Activated gamma-delta T cell treated with Interleukin-2 at 50 U/mL for 16 hours (primary cell): ENCODE measurements around the gene SLC4A1.

Experiments
- DNase-seq: peaks from one replicate; pipeline ENCODE4 v3.0.0-alpha.2; 2020

The SLC4A1 gene

GRCh38 chr17:44283344-44284023 lies 15.5 kb upstream of the SLC4A1 start:
- DNase-seq = no peak

DNA sequence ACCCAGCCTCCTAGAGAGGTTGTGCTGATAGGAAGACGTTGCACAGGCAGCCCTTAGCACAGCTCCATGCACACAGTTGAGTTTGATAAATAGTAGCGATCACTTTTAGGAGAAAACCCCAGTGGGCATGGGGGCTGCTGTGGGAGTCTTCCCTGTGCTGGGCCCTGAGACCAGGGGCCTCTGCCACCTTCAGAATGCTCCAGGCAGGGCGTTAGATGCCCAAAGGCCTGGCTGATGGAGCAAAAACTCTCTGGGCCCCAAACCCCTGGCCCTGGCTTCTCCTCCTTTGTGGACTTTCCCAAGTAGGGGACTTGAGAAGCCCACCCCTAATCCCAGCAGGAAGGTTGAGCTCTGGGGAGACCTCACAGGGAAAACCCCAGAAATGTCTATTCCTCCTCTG lies 14.3 kb upstream of the SLC4A1 start:
- DNase-seq = no peak

DNA sequence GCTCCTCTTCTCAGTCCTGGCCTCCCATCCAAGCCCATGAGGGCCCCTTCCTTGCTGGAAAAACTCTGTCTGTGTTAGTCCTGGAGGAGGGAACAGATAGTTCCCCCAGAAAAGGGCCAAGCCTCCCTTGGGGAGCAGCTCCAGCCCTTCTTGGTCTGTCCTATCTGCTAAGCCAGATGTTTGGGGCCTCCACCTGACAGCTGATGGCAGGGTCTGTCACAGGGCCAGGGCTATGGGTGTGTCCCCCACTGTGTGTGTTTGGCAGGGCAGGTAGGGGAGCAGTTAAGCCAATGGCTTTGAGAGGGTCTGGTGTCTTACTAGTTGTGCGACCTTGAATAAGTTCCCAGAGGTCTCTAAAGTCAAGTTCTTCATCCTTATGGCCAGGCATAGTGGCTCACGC lies 13.6 kb upstream of the SLC4A1 start:
- DNase-seq = no peak

DNA sequence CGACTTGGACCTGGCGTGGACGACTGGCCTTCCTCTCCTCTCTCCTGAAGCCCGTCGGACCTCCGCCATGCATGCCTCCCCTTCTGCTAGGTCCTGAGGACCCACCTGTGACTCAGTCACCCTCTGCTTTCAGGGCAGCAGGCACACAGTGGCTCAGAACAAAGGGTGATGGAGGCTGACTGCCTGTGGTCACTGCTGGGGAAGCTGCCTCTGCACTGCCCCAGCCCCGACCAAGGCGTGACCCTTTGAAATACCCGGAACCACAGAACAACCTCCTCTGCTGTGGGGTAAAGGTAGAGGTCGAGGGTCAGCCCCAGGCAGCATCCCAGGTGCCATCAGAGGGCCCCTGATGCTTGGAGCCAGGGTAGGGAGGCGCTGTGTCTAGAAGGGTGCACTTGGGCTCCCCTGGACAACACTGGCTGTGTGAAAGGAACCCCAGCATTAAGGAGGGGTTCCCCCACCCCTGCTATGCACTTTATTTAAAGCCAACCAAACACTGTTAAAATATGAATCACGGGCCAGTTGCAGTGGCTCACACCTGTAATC lies 12.5 kb upstream of the SLC4A1 start:
- DNase-seq = no peak

GRCh38 chr17:44279666-44280391 lies 11.9 kb upstream of the SLC4A1 start:
- no peak for DNase-seq

- no peak for DNase-seq
Observed at GRCh38 chr17:44279346-44279665, 11.4 kb upstream of the SLC4A1 start.

DNA sequence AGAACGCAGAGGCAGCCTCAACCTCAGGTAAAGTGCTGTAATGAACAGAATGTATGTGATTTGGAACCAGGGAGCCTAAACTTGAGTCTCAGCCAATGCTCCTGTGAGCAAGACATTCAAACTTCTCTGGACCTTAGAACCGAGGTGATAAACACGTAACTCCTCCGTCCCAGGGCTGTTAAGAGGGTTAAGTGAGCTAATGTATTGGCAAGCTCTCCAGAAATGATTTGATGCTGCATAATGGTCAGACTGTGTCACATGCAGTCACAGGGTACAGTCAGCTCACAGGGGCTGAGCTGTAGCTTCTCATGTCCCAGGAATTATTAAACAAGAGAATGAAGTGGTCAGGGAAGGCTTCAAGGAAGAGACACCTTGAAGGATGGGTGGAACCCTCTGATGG lies 10.0 kb upstream of the SLC4A1 start:
- no peak for DNase-seq

DNA sequence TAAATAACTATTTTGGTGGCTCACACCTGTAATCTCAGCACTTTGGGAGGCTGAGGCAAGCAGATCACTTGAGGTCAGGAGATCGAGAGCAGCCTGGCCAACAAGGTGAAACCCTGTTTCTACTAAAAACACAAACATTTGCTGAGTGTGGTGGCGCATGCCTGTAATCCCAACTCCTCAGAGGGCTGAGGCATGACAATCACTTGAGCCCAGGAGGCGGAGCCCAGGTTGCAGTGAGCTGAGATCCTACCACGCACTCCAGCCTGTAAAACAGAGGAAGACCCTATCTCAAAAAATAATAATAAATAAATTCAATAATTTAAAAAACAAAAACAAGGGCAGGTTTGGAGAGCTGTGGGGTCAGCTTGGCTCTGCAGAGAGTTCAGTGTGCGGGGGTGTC lies 5.7 kb upstream of the SLC4A1 start:
- DNase-seq = no peak

DNA sequence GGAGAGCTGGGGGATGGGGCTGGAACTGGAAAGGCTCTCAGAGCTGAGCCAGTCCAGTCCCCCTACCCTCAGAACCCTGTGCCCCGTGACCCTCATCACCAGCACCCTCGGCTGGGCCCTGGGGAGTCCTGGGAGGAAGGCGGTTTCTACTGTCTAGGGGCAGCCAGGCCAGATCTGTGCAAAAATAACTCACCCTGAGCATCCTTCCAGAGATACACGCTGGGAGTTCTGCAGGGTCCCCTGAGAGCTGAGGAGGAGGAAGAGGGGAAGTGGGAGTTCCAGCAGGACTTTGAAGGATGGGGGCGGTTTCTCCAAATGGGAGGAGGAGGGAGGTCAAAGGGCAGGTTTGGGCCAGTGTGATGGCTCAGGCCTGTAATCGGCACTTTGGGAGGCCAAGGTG lies 5.0 kb upstream of the SLC4A1 start:
- no peak for DNase-seq

DNA sequence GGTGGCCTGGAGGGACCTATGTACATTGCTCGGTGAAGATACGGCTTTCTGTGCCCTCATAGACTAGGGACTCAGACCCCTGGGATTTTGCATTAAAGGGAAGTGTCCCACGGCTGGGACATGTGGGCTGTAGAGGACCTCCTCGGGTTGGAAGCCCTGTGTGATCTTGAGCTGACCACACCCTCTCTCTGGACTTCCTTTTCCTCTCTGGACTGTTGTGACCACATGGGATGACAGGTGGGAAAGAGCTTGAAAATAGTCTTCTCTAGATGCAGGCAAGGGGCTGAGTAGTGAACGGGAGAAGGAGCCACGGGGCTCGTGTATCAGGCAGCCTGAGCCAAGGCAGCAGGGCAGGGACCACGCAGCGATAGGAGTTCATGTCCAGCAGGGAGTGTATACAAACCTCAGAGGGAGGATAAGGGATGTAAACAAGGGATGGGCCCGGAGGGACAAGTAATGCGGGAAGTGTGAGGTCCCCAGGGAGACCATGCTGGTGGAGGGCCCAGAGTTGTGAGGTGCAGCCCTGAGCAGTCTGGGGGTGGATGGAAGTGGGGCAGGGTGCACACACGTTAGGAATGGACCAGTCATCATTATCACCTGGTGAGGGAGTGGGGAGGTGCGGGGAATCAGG lies 4.5 kb upstream of the SLC4A1 start:
- DNase-seq = no peak

DNA sequence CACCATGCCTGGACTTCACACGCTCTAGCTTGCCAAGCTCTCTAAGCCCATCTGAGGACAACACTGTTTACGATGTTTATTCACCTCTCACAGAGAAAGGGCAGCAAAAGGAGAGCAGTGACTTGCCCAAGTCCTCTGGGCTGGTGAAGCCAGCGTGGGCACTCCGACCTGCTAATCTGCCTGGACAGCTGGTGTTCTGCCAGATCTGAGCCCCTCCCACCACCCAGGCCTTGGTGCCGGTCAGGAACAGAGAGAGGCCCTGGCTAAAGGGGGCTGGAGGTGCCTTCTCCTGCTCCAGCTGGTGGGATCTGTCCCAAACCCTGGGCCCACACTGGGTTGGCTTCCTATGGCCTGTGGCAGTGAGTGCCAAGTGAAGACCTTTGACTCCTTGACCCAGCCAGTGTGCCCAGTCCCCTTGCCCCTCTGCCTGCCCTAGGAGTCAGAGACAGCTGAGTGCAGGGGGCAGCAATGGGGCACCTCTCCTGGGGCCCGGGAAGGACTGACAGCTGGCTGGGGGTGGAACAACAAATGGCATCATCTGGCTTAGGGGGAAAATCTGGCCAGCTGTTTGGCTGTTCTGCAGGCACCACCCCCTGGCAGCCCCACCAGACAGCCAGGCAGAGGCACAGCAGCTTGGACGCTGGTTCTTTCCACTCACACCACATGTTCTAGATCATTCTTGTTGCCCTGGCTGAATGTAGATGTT lies 1.8 kb upstream of the SLC4A1 start:
- DNase-seq = no peak

DNA sequence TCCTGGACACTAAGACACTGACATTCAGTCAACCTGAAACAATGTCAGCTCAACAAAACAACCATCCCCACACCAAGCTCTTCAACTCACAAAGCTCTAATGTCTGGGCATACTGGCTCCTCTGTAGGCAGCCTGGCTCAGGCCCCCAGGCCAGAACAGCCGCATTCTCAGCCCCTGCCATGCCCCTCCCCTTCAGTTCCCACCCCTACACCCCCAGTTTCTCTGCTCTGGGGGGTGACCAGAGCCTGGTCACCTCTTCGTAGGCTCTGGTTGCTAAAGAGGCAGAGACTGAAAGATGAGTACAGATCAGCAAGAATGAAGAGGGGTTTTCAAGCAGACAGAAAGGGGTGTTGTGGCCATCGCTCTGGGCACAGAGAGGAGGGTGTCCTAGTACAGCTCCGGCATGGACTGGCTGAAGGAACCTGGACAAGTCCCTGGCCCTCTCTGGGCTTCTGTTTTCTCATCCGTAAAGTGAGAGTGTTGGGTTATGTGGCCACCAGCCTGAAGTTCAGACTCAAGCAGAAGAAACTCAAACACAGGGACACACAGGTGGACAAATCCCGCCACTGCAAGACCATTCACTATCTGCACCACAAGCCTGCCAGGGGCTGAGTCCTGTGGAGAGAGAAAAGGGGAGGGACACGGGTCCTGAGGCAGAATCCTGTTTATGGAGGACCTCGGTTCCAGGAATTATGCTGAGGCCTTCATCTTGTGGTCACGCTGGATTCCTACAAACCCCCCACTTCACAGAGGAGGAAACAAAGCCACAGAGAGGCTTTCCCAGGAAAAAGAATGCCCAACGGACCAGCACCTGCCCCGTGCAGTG lies 987 bp upstream of the SLC4A1 start:
- no peak for DNase-seq

GRCh38 chr17:44267165-44267455 lies 825 bp downstream of the SLC4A1 start:
- DNase-seq = no peak

DNA sequence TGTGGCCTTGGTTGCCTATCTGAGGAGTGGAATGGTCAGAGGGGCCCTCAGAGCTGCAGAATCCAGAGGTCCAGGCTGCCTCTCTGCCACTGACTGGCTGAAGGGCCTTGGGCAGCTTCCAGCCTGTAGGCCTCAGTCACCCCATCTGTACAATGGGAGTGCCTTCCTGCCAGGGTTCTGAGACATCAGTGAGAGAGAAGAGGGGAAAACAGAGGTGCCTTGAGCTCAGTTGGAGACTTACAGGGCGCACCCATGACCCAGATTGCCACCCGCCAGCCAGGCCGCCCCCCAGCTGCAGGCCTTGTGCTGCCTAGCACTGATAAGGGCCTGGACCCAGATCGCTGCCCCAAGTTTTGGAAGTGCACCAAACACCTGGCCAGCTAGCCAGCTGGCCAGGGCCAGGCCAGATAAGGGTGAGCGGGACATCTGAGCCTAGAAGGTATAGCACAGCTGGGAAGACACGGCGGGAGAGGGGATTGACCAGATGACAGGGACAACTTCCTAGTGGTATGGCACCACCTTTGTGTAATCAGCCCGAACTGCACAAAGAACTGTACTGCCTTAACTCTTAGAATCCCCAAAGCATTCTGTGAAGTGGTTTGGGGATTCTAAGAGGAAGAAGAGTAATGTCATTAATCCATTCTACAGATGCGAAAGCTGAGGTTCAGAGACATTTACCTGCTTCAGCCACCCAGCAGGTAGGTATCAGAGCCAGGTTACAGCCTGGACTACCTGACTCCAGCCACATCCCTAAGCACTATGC lies 1.4 kb downstream of the SLC4A1 start:
- DNase-seq = no peak

DNA sequence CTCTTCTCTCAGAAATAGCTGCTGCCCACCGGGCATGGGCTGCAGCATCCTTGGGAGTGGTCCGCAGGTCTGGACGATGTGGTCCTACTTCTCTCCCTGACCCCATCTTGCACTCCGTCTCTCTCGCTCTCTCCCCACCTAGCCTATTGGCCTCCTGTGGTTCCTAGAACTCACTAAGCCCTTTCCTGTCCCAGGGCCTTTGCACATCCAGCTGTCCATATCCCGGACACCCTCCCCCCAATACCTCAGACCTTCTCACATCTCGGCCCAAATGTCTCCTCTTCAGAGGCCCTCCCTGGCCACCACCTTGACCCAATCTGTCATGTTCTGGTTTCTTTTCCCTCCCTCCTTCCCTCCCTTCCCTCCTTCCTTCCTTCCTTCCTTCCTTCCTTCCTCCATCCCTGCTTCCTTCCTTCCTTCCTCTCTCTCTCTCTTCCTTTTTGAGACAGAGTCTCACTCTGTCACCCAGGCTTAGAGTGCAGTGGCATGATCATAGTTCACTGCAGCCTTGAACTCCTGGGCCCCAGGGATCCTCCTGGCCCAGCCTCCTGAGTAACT lies 4.5 kb downstream of the SLC4A1 start:
- no peak for DNase-seq

- no peak for DNase-seq
Observed at GRCh38 chr17:44262654-44263225, 5.2 kb downstream of the SLC4A1 start.

GRCh38 chr17:44260296-44260695 lies 7.6 kb downstream of the SLC4A1 start:
- no peak for DNase-seq

DNA sequence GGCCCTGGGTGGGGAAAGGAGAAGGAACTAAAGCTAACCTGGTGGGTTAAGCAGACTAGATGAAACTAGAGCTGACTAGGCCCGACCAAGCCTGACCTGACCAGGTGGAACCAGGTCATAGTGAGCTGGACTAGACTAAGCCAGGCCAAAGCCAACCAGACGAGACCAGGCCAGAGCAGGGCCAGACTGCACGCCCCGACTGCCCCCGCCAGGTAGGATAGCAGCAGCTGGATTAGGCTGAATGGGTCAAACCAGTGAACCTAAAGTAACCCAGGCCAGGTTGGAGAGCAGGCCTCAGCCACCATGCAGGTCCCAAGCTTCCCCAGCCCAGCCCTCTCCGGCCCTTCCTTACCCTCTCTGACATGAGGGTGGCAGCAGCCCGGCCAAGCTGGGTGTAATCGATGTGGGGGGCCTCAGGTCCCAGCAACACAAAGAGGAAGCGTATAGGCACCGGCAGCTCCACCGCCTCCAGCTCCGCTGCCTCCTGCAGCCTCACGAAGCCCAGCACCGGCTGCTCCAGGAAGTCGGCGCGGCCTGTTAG lies 9.1 kb downstream of the SLC4A1 start:
- DNase-seq = no peak

DNA sequence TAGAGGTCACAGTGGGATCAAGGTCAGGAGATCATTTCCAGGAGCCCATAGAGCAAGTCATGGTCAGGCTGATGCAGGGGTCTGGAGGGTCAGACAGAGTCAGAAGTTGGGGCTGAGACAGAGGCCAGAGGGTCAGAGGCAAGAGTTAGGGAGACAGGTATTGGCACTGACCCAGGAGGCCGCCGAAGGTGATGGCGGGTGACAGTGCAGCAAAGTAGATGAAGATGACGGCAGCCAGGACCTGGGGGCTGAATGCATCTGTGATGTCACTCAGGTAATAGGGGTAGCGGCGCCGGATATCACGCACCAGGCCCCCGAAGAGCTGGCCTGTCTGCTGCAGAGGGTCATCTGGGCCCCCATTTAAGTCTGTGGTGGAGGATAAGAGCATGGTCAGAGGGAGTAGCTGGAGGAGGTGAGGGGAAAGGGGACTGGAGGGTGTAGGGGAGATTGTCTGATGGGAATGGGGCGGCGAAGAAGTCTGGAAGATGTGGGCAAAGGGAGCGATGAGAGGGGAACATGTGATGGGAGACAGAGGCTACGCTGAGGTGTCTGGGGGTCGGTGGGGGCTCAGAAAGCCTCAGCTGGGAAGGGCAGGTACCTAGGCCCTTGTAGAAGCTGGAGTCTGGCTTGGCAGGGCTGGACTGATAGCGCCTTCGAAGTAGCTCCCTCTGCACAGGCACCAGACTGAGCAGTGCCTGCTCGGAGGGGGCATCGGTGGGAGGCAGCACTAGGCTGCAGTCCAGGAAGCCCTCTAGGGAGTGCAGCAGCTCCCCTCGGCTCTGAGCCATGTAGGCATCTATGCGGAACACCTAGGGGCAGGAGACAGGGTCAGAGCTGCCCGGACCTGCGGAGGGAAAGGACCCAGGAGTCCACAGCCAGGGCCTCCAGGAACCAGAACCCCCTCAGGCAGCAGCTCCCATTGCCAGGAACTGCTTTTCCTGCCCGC lies 9.8 kb downstream of the SLC4A1 start:
- no peak for DNase-seq

- DNase-seq = no peak
Observed at GRCh38 chr17:44256671-44257070, 11.3 kb downstream of the SLC4A1 start.
